Fibroblast of villous mesenchyme (primary cell): Measurements from ENCODE around the gene C5orf47. TPM values are rescaled to one million over a fixed set of nuclear protein-coding genes. Genes with fewer than 3 reads are reported as not detected.

Experiments used
- DNase-seq: peaks from one replicate; pipeline ENCODE4 v3.0.0-alpha.2; 2010; ENCODE audit warnings: low read depth
- H3K4me3 ChIP-seq: 2 replicates; pipeline ENCODE4 v1.5.1; 2011; ENCODE audit warnings: low read depth, mild to moderate bottlenecking, low read length
- total RNA-seq: library from RNA; depleted of rRNA; stranded (reverse); fragments of >200 nt; gene quantifications from 2 replicates; pipeline ENCODE4 v1.2.3, GENCODE V29; 2012
- TF ChIP-seq, protein P1 (sequence below): IDR thresholded peaks from 2 replicates; pipeline ENCODE4 v1.5.1; 2012; ENCODE audit warnings: low read depth, mild to moderate bottlenecking, low read length; ENCODE audit not compliant: insufficient read depth

C5orf47 gene
- total RNA-seq, 1 donor, result not detected

DNA sequence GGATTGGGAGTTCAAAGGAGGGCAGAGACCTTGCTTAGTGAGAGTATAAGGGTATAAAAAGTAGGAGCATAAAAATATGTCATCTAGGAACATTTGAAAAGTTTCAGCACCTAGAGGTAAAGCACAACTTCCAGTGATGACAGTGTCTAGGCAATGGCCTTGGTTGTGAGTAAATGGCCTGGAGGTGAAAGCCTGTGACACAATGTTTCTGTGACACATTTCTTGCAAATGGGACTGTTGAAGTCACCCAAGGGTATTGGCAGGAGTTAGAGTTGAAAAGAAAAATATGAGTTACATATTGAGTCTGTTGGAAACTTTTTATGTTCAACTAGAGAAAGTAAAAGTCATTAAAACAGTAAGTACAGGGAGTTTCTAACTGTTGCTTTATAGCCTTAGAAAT is 14.8 kb downstream of the C5orf47 start:
- no peak for DNase-seq
- H3K4me3 ChIP-seq, result no peak overlapping the region
- TF ChIP-seq, protein P1, sequence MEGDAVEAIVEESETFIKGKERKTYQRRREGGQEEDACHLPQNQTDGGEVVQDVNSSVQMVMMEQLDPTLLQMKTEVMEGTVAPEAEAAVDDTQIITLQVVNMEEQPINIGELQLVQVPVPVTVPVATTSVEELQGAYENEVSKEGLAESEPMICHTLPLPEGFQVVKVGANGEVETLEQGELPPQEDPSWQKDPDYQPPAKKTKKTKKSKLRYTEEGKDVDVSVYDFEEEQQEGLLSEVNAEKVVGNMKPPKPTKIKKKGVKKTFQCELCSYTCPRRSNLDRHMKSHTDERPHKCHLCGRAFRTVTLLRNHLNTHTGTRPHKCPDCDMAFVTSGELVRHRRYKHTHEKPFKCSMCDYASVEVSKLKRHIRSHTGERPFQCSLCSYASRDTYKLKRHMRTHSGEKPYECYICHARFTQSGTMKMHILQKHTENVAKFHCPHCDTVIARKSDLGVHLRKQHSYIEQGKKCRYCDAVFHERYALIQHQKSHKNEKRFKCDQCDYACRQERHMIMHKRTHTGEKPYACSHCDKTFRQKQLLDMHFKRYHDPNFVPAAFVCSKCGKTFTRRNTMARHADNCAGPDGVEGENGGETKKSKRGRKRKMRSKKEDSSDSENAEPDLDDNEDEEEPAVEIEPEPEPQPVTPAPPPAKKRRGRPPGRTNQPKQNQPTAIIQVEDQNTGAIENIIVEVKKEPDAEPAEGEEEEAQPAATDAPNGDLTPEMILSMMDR, result no peak

DNA sequence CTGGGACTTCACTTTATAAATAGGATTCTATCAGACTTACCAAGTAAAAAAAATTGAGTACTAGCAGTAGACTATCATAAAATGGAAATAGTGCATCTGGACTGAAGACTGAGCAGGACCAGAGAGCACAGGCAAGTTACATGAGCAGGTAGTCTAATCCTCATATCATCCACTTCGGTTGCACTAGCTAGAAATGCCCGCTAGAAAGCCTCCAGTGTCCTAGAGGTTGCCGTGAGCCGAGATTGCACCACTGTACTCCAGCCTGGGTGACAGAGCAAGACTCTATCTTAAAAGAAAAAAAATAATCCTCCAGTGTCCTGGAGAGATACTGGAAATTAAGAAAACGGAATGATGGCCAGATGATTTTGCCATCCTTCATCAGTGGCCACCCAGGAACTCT is 20.0 kb downstream of the C5orf47 start:
- no peak for DNase-seq
- TF ChIP-seq, protein P1, result no peak
- H3K4me3 ChIP-seq, result no peak overlapping the region

DNA sequence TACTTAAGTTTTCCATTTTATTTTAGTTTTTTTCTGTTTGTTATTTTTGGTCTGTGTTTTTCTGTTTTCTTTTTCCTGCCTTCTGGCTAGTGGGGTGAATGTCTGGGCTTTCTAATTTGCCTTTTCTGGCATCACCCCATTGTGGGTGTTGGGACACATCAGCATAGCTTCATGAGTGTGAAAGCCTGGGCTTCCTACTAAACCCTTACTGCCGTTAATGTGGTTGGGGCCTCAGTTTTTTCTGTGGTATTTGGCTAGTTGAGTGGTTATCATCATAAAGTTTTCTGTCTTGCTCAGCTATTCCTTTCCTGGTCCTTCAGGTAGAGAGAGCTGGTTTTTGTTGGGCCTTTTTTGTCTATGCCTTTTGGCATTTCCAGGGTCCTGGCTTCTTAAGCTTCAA is 21.4 kb downstream of the C5orf47 start:
- TF ChIP-seq, protein P1, result no peak
- no peak overlapping the region for H3K4me3 ChIP-seq
- DNase-seq, result no peak

DNA sequence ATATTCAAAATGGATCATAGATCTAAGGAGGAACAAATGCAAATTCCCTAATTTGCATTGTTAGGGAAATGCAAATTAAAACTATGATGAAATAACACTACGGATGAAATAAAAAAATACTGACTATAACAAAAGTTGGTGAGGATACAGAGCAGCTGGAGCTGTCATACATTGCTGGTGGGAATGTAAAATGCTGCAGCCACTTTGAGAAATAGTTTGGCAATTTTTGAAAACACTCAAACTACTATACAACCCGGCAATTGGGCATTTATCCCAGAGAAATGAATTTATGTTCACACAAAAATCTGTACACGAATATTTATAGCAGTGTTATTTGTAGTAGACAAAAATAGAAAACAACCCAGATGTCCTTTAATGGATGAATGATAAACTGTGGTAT is 22.5 kb downstream of the C5orf47 start:
- TF ChIP-seq, protein P1, result no peak
- no peak overlapping the region for H3K4me3 ChIP-seq
- DNase-seq, result no peak

DNA sequence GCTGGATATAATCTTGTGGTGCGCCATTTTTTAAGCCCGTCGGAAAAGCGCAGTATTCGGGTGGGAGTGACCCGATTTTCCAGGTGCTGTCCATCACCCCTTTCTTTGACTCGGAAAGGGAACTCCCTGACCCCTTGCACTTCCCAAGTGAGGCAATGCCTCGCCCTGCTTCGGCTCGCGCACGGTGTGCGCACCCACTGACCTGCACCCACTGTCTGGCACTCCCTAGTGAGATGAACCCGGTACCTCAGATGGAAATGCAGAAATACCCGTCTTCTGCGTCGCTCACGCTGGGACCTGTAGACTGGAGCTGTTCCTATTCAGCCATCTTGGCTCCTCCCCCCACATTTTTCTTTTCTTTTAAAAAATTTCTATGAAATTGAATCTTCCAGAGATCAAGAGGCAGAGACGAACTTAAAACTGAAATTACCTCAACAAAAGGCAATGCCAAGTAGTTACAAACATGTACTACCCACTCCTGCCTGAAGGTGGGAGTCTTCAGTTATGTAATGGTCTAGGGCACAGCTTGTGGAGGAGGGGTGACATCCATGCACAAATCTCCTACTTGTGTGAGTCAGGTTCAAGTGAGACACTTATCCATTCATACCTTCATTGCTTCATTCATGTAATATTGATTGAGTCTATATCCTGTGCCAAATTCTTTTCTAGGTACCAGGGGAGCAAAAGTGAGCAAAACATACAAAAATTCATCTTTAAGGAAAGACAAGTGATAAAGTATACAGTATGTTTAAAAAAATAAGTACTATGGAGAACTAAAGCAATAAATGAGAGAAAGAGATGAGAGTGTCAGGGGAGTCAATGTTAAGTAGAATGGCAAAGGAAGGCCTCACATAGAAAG is 31.3 kb downstream of the C5orf47 start:
- DNase-seq, result peak; percentile 62
- TF ChIP-seq, protein P1, result peak; percentile 80
- peak overlapping the region; percentile 35 for H3K4me3 ChIP-seq

DNA sequence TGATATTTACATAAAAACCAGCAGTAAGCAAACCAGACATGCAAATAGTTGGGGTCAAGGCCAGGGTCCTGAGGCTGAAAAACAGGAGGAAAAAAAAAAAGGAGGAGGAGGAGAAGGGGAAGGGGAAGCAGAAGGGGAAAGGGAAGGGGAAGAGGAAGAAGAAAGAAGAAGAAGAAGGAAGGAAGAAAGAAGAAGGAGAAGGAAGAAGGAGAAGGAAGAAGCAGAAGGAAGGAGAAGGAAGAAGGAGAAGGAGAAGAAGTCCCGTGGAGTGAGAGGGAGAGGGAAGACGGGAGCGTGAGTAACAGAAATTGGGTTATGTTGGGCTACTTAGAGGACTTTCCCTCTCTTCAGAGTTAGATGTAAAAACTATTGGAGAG is 31.9 kb downstream of the C5orf47 start:
- no peak overlapping the region for H3K4me3 ChIP-seq
- no peak for DNase-seq
- TF ChIP-seq, protein P1, result no peak

DNA sequence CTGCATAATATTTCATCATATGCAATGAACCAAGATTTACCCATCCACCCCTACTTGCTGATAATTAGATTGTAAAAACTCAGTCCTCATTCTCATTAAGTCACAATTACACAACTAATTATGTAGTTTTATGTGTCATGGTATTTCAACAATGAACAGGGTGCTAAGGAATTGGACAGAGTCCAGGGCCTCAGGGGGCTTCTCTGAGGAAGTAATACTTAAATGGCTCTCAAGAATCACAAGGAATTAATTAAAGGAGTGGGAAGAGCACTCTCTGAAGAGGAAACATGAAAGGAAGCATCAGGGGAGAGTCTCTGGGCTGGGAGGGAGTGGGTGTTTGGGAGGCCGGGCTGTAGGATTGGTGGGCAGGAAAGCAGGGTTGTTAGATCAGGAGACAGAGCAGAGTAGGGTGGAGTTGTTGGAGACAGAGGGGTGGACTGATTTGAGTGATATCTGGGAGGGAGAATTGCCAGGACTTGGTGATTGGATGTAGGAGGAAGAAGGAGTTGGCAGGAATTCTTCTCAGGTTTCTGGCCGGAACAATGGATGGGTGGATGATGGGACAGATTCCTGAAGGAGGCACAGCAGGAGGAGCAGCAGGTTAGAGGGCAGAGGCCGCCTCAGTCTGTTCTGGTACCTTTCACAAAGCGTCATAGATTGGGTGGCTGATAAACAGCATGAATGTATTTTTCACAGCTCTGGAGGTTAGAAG is 33.6 kb downstream of the C5orf47 start:
- DNase-seq, result no peak
- no peak overlapping the region for H3K4me3 ChIP-seq
- TF ChIP-seq, protein P1, result no peak
